HG03575 (cell line): ENCODE data around the gene HS3ST2.
"Not testable (repeated sequence)": the region's sequence is repeated elsewhere in the genome, so short reads cannot be mapped to it uniquely, and the experiment has no call there.

Source experiments
- ATAC-seq: cut with Tn5 transposase; IDR thresholded peaks from one replicate; pipeline ENCODE4 v1.9.1; 2021; ENCODE audit not compliant: unreplicated experiment, insufficient number of reproducible peaks, low FRiP score; ENCODE audit errors: extremely low read depth

Gene HS3ST2

DNA sequence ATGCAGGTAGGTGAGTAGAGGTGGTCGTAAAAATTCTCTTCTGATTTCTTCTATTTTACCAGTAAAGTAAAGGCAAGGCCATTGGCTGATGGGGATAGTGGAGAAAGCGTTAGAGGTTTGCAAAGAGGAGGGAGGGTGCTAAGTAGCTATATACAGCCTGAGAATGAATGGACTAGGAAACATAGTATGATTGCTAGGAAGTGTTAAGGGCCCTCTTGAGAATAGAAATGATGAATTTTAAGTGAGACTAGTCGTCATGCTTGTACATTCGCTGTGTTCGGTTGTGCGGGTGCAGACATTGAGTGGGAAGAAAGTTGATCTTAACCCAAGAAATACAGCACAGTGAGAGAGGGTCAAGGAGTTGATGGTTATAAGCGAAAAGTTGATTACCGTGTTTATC, 7.2 kb upstream of the HS3ST2 start:
- ATAC-seq: no peak

DNA sequence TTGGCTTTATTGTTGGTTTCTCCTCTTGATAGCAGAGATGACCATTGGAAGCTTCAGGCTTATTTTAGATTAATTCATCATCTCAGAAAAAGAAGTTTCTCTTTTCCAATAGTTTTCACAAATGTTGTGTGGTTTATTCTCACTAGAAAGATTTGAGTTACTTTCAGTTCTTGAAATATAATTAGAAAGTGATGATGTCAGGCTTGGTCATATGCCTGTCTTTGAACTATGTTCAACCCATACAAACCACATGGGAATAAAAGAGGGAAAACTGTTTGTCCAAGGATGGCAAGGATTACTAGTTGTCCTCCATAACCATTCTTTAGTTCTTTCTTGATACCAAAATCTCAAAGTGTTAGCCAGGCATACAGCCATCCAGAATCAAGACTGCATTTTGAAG, 3.7 kb upstream of the HS3ST2 start:
- no peak for ATAC-seq

DNA sequence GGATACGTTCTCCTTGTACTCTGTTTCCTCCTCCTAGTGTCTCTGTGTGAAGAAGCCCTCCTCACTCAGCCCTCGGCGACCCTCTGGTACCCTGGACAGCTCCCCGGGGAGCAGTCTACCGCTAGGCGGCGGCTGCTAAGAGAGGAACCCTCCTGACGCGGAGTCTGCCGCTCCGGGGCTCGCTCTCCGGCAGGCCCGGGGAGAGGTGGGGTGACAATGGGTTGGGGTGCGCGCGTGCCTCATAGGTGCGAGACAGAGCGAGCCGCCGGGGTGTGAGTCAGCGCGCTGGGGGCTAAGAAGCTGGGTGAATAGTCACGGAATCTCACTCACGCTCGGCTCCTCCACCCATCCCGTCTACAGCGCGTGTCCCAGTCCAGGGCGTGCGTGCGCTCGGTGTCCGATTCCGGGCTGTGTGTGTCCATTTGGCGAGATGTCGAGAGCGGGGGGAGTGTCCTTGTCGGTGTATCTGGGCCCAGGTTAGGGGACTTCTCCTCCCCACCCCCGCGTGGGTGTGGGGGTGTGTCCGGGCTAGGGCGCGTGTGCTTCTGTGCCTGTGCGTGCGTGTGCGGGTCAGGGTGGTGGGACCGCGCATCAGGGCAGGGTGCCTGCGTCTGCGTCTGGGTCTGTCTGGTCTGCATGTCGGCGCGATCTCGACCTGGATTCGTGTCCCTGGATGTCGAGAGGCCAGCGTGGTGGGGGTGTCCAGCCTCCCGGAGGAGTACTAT, 577 bp upstream of the HS3ST2 start:
- no peak for ATAC-seq

DNA sequence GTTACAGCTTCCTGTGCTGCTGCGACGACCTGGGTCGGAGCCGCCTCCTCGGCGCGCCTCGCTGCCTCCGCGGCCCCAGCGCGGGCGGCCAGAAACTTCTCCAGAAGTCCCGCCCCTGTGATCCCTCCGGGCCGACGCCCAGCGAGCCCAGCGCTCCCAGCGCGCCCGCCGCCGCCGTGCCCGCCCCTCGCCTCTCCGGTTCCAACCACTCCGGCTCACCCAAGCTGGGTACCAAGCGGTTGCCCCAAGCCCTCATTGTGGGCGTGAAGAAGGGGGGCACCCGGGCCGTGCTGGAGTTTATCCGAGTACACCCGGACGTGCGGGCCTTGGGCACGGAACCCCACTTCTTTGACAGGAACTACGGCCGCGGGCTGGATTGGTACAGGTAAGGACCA, 746 bp downstream of the HS3ST2 start:
- ATAC-seq: no peak

DNA sequence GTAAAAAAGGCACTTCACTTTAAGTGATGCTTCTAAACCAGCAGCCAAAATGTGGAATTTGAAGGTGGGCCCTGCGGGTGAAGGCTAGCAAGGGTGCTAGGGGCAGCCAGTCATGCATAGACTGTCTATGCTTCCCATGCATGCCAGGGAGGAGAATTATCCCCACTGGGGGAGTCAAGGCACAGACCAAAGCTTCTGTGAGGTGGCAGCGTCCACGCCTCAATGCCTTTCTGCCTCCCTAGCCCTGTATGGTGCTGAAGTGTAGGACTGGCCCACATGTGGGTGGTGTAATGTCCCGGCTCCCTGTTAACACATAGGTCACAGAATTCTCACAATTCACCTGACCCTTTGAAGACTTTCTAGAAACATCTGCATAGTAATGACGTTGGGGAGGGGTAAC, 1.9 kb downstream of the HS3ST2 start:
- ATAC-seq: no peak

DNA sequence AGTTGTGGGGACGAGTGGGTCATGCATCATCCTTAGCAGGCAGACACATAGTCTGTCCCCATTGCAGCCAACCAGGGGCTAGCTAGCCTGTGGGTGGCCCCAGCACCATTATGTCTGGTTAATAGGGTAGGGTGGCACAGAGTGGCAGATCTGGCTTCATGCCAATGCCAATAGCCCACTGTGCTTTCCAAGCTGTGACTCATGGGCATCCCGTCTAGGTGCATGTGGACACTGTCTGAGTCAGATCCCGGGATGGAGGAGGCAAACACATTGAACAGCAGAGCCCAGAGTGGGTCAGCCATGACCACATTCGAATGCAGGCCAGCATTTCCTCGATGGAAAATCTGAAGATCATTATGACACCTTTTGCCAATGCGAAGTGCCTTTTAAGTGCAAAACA, 2.5 kb downstream of the HS3ST2 start:
- no peak for ATAC-seq

DNA sequence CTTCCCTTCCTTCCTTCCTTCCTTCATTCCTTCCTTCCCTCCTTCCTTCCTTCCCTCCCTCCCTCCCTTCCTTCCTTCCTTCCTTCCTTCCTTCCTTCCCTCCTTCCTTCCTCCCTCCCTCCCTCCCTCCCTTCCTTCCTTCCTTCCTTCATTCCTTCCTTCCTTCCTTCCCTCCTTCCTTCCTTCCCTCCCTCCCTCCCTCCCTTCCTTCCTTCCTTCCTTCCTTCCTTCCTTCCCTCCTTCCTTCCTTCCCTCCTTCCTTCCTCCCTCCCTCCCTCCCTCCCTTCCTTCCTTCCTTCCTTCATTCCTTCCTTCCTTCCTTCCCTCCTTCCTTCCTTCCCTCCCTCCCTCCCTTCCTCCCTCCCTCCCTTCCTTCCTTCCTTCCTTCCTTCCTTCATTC, 4.8 kb downstream of the HS3ST2 start:
- not testable (repeated sequence) for ATAC-seq

DNA sequence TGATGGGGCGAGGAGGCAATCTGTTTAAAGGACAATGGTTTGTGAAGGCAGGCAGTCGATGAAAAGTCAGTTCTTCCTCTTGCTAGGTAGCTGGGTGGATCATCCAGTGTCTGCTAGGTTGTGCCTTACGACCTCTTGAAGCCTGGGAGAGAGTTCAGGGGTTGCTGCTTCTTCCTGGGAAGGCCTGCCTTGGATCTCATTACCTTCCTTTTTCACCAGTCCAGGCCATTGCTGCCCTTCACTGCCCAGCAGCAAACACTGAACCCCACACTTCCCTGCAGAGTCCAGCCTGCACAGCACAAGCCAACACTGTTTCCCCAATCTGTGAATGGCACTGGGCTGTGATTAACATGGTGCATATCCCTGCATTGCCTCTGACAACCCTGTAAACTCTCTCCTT, 24.7 kb downstream of the HS3ST2 start:
- ATAC-seq: no peak

DNA sequence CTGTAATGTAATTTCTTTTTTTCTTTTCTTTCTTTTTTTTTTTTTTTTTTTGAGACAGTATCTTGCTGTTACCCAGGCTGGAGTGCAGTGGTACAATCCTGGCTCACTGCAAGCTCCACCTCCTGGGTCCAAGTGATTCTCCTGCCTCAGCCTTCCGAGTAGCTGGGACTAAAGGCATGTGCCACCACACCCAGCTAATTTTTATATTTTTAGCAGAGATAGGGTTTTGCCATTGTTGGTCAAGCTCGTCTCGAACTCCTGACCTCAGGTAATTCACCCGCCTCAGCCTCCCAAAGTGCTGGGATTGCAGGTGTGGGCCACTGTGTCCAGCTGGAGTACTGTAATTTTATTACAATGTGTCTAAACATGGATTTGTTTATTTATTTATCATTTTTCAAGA, 28.1 kb downstream of the HS3ST2 start:
- not testable (repeated sequence) for ATAC-seq

DNA sequence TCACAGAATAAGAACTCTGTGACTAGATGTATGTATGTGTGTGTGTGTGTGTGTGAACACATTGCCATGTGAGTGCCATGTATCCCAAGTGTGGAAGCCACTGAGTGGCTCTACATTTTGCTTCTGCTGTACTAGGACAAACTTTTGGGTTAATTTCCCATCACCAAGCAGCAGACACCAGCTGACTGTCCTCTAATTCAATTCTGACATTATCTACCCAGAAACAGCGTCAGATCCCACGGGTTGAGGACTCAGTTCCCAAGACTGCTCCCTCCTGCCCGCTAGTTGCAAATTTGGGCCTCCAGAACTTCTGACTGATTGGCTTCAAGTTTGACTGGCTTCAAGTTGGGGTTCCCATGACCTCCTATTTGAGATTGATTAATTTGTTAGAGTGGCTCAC, 29.2 kb downstream of the HS3ST2 start:
- no peak for ATAC-seq

DNA sequence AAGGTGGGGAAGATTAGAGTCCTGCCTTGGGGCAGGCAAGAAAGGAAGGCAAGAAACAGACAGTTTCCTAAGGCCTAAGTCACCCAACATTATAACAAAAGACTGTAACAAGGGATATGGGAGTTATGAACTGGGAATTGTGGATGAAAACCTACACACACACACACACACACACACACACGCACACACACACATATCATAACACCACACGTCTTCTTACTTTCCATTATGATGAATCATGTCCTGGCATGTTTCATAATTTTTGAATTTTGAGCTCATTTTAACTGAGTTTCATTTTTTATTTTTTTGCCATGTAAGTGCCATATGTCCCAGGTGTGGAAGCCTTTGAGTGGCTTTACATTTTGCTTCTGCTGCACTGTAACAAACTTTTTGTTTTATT, 29.9 kb downstream of the HS3ST2 start:
- ATAC-seq: no peak

DNA sequence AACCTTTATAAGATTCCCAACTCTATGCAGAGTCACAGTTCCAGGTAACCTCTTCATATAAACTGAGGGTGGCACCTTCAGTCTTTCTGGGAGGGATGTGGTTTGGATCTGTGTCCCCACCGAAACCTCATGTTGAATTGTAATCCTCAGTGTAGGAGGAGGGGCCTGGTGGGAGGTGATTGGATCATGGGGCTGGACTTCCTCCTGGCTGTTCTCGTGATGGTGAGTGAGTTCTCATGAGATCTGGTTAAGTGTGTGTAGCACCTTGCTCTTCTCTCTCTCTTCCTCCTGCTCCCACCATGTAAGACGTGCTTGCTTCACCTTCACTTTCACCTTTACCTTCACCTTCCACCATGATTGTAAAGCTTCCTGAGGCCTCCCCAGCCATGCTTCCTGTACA, 30.5 kb downstream of the HS3ST2 start:
- ATAC-seq: no peak

DNA sequence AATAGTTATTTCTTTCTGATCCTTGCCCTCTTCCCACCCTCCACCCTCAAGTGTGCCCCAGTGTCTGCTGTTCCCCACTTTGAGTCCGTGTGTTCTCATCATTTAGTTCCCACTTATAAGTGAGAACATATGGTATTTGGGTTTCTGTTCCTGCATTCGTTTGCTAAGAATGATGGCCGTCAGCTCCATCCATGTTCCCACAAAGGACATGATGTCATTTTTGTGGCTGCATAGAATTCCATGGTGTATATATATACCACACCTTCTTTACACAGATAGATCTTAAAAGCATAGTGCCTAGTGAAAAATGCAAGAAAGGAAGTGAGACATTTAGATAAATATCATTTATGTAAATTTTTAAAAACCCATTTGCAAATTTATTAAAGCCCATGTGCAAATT, 33.1 kb downstream of the HS3ST2 start:
- ATAC-seq: no peak

DNA sequence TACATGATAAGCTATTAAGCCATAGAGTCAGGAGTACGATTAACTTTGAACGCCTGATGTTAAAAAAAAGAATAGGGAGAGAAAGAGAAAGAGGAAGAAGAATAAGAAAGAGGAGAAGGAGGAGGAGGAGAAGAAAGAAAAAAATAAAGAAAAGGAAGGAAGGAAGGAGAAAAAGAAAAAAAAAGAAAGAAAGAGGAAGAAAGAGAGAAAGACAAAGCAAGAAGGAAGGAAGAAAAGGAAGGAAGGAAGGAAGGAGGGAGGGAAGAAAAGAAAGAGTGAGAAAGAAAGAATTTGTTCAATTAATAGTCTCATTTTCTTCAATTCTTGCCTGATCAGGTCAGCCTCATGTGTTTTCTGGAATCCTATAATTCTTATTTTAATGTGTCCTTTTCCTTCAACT, 33.7 kb downstream of the HS3ST2 start:
- no peak for ATAC-seq

DNA sequence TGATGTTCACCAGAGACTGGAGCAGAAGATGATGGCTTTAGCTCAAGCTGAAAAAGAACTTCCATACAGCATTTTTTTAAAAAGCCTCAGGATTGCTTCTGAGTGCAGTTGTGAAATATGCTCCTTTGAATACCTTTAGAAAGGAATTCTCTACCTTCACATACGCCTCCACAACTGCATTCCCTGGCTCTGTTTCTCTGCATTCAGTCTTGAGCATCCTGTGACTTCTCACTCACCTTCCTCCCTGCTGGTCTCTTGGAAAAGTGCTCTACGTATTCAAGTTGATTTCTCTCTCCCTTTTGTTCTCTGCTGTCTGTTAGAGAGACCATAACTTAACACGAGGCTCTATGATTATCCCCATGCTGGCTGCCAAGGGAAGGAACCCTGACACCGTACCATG, 34.5 kb downstream of the HS3ST2 start:
- ATAC-seq: no peak

DNA sequence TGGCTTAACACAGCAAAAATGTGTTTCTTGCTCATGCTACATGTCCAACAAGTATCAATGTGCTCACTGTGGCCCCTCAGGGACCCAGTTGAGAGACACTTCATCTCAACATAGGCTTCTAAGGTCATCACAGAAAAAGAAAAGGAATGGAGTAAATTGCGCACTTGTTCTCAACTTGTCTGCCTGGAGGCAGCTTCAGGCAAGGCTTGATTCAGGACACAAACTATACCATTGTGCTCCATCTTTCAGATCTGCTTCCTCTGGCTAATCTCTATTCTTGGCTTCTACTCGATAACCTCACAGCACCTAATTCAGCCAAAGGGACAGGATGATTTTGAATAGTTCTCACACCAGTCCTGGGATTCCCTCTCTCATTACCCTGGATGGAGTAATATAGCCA, 35.6 kb downstream of the HS3ST2 start:
- no peak for ATAC-seq

DNA sequence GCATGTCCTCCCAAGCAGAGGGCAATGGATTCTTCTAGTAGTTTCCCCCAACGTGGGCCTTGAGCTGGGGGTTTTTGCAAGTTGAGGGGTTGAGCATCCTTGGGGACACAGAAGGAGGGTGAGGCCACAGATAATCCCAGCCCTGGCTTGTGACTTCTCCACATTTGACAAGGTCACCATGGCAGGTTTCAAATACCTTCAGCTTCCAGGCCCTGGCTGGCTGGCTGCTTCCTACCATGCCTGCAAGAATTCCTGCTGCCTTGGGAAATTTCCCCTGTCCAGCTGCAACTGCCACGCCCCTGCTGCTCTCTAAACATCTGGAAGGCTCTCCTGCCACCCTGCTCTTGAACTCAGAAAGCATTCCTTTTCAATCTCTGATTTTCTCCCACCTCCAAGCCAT, 41.3 kb downstream of the HS3ST2 start:
- ATAC-seq: no peak

DNA sequence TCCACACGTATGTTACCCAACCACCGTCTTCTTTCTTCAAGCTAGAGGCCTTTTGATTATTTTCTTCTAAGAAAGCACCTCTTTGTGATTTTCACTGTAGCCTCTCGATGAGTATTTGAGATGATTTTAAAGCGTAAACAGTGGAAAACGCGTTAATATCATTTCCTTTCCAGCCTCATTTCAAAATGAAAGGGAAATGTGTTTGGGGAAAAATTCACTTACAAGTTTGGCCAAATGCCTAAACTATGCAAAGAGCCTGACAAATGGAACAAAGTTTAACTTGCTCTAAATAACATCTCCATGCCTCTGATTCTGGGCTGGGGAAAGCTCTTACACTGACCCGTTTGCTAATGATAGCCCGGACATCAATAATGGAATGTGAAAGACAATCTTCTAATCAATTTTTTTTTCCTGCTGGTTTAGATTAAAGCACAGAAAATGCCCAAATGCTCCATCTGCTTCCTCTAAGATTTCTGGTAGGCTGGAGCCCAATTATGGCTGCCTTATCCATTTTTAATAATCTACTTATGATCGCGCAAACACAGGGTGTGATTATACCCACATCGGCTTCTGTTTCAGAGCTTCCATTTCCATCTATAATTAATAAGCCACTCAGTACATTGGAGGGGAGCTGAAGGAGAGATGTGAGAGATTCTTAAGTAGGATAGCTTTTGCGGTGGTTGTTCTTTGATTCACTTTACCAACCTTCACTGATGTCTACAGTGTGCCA, 43.5 kb downstream of the HS3ST2 start:
- ATAC-seq: no peak

DNA sequence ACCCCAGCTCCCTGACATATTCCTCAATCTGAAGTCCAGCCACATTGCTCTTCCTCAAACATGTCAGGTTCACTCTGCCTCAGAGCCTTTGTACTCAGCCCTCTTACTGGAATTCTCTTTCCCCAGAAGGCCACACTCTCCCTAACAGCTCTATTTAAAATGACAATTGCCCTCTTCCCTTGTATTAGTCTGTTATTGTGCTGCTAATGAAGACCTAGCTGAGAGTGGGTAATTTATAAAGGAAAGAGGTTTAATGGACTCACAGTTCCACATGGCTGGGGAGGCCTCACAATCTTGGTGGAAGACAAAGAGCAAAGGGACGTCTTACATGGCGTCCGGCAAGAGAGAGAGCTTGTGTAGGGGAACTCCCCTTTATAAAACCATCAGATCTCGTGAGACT, 46.0 kb downstream of the HS3ST2 start:
- no peak for ATAC-seq

DNA sequence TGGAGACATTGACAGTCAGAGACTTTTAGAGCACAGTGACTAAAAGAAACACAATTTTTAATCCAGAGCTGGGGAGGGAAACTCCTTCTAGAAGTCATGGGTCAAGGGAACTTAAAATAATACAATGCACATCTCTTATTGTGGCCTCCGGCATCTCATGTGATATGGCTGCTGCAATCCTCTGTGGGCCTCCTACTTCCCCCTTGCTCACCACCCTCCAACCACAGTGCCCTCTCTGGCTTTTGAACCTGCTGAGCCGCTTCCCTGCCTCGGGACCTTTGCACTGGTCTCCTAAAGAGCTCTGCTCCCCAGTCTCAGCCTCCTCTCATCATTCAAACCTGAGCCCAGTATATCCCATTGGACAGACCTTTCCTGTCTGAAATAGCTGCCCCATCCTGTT, 47.6 kb downstream of the HS3ST2 start:
- no peak for ATAC-seq

DNA sequence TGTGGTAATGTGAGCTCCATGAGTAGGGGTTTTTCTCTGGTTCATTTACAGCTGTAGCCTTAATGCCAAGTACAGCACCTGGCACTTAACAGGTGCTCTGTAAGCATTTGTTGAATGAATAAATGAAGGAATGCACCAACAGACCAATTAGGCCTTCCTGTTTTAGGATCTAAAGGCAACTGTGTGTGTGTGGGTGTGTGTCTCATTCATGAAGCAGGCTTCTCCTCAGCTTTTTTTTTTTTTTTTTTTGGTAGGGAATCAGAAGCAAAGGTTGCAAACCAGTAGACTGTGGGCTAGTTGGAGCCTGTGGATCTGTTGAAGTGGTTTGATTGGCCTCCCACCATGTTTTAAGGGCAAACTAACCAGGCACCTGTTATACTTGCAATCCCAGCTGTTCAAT, 48.1 kb downstream of the HS3ST2 start:
- ATAC-seq: no peak
